Measurements from ENCODE around the gene C1orf50.
A peak's percentile ranks its signal among the peaks of the same experiment; 100 is the strongest.
"Not testable (repeated sequence)": the region's sequence is repeated elsewhere in the genome, so short reads cannot be mapped to it uniquely, and the experiment has no call there.

The C1orf50 gene

GRCh38 chr1:42739753-42740700 is 27.0 kb upstream of the C1orf50 start, which contains the start of gene CLDN19:
Gene CLDN19 (minus strand): TSS chr1:42740236. CDS start chr1:42740063, 173 bp downstream.
- DNase-seq (ENCODE audit: low read depth): no peak

GRCh38 chr1:42740851-42741580 is 26.0 kb upstream of the C1orf50 start:
- DNase-seq (ENCODE audit: low read depth): no peak

- DNase-seq (ENCODE audit: low read depth): no peak
Observed at GRCh38 chr1:42741706-42742105, 25.3 kb upstream of the C1orf50 start.

GRCh38 chr1:42742141-42742540 is 24.9 kb upstream of the C1orf50 start:
- no peak for DNase-seq (ENCODE audit: low read depth)

GRCh38 chr1:42742617-42743316 is 24.3 kb upstream of the C1orf50 start:
- no peak for DNase-seq (ENCODE audit: low read depth)

GRCh38 chr1:42743317-42744147 is 23.5 kb upstream of the C1orf50 start:
- DNase-seq (ENCODE audit: low read depth): no peak

GRCh38 chr1:42744148-42744413 is 23.0 kb upstream of the C1orf50 start:
- no peak for DNase-seq (ENCODE audit: low read depth)

- DNase-seq (ENCODE audit: low read depth): no peak
Observed at GRCh38 chr1:42745851-42746250, 21.2 kb upstream of the C1orf50 start.

- DNase-seq (ENCODE audit: low read depth): no peak
Observed at GRCh38 chr1:42746436-42747105, 20.5 kb upstream of the C1orf50 start.

GRCh38 chr1:42747125-42747524 is 19.9 kb upstream of the C1orf50 start:
- DNase-seq (ENCODE audit: low read depth): peak; percentile 19

- DNase-seq (ENCODE audit: low read depth): no peak
Observed at GRCh38 chr1:42748021-42748420, 19.0 kb upstream of the C1orf50 start.

- DNase-seq (ENCODE audit: low read depth): no peak
Observed at GRCh38 chr1:42748461-42749410, 18.3 kb upstream of the C1orf50 start.

GRCh38 chr1:42750041-42750440 is 17.0 kb upstream of the C1orf50 start:
- no peak for DNase-seq (ENCODE audit: low read depth)

GRCh38 chr1:42751511-42752070 is 15.5 kb upstream of the C1orf50 start:
- DNase-seq (ENCODE audit: low read depth): not testable (repeated sequence)

- no peak for DNase-seq (ENCODE audit: low read depth)
Observed at GRCh38 chr1:42752284-42752683, 14.8 kb upstream of the C1orf50 start.

GRCh38 chr1:42753070-42753469 is 14.0 kb upstream of the C1orf50 start:
- peak; percentile 62 for DNase-seq (ENCODE audit: low read depth)

GRCh38 chr1:42756956-42757891 is 9.8 kb upstream of the C1orf50 start:
- DNase-seq (ENCODE audit: low read depth): peak; percentile 80

- no peak for DNase-seq (ENCODE audit: low read depth)
Observed at GRCh38 chr1:42757892-42758275, 9.2 kb upstream of the C1orf50 start.

- no peak for DNase-seq (ENCODE audit: low read depth)
Observed at GRCh38 chr1:42758641-42759040, 8.4 kb upstream of the C1orf50 start.
